HG03175 (cell line): ENCODE measurements around the gene R3HDM2.
"Not testable (repeated sequence)": the region's sequence is repeated elsewhere in the genome, so short reads cannot be mapped to it uniquely, and the experiment has no call there.

Experiments
- ATAC-seq: cut with Tn5 transposase; IDR thresholded peaks from one replicate; pipeline ENCODE4 v1.9.1; 2021; ENCODE audit warnings: mild to moderate bottlenecking, moderate library complexity; ENCODE audit not compliant: unreplicated experiment

The R3HDM2 gene

DNA sequence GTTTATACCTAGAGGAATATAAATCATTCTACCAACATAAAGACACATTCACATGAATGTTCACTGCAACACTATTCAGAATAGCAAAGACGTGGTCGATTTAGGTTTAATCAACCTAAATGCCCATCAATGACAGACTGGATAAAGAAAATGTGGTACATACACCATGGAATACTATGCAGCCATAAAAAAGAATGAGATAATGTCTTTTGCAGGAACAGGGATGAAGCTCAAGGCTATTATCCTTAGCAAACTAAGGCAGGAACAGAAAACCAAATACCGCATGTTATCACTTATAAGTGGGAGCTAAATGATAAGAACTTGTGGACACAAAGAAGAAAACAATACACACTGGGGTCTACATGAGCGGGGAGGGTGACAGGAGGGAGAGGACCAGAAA is 94.5 kb downstream of the R3HDM2 start:
- ATAC-seq, result not testable (repeated sequence)

GRCh38 chr12:57334219-57334618 is 96.6 kb downstream of the R3HDM2 start:
- no peak for ATAC-seq

DNA sequence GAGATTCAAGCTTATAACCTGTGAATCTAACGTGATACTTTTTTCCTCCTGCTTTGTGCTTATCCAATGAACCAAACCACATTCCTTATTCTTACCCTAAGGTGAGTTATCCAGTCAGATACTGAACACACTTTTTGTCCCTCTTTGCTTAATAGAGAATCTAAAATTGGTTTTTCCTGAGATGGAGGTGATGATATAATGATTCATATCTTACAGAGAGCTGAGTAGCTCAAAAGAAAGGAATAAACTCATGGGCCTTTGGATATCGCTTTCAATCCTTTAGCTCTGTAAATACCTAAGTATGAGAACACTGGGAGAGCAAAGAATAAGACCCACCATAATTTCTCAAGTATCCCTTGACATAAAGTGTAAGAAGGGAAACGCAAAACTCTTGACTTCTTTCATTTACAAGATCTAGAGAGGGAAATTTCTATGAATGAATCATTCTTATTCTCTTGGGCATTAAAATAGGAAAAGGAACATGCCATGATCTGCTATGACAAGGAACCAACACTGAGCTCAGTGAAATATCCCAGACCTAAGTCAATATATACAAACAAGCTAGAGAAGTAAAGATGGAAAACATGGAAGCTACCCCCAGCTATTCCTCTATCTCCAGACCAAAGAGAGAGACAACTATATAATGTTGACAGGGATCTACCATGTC is 98.1 kb downstream of the R3HDM2 start:
- ATAC-seq, result no peak

GRCh38 chr12:57330992-57331391 is 99.9 kb downstream of the R3HDM2 start:
- ATAC-seq, result no peak

- ATAC-seq, result no peak
Observed at GRCh38 chr12:57329219-57329618, 101.6 kb downstream of the R3HDM2 start.

GRCh38 chr12:57325395-57325794 is 105.4 kb downstream of the R3HDM2 start:
- ATAC-seq, result no peak

- no peak for ATAC-seq
Observed at GRCh38 chr12:57323416-57323815, 107.4 kb downstream of the R3HDM2 start.

DNA sequence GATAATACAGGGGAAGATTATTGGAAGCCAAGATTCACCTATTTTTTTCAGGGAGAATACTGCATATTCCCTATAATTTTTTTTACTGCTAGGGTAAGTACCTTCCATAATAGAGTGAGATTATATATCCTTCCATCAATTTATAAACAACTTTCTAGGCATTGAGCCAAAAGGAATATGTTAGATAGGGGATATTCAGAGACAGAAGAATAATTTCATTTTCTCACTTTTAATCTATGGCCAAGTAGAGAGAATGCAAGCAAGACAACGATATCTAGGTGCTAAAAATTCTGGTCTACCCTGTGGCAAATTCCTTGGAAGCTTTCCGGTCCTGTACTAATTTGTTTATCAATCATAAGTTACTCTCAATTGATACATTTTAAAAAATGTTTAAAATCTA is 110.2 kb downstream of the R3HDM2 start:
- ATAC-seq, result no peak

DNA sequence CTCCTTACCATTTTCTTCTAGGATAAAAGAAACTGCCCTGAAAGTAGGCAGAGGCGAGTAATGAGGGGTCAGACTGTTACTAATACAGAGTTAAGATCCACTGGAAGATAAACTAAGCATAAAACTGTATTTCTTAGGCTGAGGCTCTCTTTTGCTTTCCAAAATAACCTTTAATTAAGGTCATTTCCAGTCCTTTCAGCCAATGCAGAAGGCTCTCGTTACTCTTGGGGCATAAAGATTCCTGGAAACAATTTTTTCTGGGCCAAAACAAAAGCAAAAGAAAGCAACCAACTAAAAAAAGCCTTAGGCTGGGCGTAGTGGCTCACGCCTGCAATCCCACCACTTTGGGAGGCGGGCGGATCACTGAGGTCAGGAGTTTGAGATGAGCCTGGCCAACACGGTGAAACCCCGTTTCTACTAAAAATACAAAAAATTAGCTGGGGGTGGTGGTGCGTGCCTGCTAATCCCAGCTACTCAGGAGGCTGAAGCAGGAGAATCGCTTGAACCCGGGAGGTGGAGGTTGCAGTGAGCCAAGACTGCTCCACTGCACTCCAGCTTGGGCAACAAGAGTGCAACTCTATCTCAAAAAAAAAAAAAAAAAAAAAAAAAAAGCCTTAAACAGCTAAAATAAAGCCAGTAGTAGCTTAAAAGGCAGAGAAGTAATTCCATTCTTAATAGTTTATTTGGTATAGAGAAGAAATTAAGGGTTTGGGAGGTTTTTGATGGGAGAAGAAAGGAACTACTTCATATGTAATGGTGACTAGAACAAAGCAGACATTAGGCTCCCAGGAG is 111.0 kb downstream of the R3HDM2 start:
- ATAC-seq, result no peak

GRCh38 chr12:57315681-57316080 is 115.2 kb downstream of the R3HDM2 start:
- ATAC-seq, result no peak

DNA sequence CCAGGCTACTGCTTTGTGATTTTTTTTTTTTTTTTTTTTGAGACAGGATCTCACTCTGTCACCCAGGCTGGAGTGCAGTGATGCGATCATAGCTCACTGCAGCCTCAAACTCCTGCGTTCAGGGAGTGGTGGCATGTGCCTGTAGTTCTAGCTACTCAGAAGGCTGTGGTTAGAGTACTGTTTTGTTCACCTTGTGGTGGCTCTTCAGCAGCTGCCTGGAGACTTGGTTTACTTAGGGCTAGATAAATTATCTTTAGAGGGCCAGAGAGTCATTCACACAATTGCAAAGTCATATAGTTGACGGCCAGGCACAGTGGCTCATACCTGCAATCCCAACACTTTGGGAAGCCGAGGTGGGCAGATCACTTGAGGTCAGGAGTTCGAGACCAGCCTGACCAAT is 118.6 kb downstream of the R3HDM2 start:
- ATAC-seq, result not testable (repeated sequence)

- ATAC-seq, result no peak
Observed at GRCh38 chr12:57309420-57309819, 121.4 kb downstream of the R3HDM2 start.

- ATAC-seq, result no peak
Observed at GRCh38 chr12:57300961-57301584, 129.8 kb downstream of the R3HDM2 start.

GRCh38 chr12:57299514-57300016 is 131.3 kb downstream of the R3HDM2 start:
- ATAC-seq, result no peak

- no peak for ATAC-seq
Observed at GRCh38 chr12:57296291-57296690, 134.6 kb downstream of the R3HDM2 start.

- ATAC-seq, result not testable (repeated sequence)
Observed at GRCh38 chr12:57282073-57282472, 148.8 kb downstream of the R3HDM2 start.

DNA sequence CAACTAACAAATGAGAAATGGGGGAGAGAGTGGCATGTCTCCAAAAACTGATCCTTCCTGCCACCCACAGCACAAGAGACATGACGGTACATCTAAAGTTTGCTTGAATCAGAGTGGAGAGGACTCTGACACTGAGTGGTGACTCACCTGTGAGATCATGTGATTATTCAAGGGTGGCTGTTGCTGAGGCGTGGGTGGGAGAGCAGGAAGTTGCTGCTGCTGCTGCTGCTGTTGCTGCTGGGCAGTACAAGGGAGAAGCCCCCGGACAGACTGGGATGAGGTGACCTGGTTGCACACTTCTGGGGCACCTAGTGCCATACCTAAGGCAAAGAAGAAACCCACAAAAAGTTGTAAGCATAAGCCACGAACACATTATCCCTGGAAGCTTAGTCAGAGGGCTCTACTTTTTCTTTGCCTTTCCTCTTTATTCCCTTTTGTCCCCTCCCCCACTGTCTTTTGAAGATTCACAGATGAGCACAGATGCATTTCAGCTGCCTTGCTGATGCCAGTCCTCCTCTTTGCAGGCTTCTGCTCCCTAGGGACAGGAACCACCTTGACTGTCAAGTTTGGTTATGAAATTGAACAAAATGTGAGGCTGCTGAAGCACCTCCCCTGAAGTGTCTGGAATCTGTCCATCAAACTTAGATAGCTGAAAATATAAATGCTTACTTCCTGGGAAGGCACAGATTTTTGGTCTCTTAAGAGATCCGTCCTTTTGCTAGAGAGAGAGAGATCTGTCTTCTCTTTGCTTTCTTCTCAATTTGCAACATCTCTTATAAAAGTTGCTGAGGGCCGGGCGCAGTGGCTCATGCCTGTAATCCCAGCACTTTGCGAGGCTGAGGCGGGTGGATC is 150.4 kb downstream of the R3HDM2 start:
- peak; percentile 87 for ATAC-seq

GRCh38 chr12:57278465-57279381 is 152.1 kb downstream of the R3HDM2 start:
- ATAC-seq, result no peak

DNA sequence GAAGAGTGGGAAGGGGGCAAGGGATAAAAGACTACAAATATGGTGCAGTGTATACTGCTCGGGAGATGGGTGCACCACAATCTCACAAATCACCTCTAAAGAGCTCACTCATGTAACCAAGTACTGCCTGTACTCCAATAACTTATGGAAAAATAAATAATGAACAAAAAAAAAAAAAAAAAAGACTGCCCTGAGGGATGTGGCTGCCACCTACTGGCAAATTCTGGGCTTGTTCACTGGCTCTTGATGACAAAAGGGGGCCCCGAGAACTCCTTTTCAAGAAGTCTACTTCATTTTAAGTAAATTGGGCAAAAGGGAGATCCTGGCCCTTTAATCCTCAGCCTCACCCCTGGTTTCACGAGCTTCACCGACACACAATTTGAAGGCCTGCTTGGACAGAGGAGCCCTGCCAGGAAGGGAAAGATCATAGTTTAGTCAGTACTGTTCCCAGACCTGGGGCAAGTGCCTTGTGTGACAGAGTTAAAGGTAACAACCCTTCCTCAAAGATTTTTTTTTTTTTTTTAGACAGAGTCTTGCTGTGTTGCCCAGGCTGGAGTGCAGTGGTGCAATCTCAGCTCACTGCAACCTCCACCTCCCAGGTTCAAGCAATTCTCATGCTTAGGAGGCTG is 153.8 kb downstream of the R3HDM2 start:
- no peak for ATAC-seq
